ENCODE measurements around the gene TRAPPC3L.

DNA sequence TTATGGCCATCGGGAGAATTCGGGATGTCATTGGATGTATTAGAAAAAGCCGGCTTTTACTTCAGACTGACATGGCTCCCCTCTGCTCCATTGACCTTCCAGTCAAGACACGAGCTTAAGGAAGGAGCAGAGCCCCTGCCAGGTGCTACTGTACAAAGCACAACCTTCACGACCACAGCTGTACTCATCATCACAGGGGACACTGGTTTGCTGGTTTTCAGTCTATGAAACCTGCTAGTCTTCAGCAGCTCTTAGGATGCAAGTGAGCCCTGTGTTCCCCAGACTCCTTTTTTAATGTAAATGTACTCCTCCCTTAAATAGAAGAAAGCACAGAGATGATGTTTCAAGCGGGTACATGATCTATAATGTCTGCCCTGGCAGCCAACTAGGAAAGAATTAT lies 1.9 kb upstream of the TRAPPC3L start:
- TF ChIP-seq, protein P1, sequence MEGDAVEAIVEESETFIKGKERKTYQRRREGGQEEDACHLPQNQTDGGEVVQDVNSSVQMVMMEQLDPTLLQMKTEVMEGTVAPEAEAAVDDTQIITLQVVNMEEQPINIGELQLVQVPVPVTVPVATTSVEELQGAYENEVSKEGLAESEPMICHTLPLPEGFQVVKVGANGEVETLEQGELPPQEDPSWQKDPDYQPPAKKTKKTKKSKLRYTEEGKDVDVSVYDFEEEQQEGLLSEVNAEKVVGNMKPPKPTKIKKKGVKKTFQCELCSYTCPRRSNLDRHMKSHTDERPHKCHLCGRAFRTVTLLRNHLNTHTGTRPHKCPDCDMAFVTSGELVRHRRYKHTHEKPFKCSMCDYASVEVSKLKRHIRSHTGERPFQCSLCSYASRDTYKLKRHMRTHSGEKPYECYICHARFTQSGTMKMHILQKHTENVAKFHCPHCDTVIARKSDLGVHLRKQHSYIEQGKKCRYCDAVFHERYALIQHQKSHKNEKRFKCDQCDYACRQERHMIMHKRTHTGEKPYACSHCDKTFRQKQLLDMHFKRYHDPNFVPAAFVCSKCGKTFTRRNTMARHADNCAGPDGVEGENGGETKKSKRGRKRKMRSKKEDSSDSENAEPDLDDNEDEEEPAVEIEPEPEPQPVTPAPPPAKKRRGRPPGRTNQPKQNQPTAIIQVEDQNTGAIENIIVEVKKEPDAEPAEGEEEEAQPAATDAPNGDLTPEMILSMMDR (IDR thresholded peaks at IDR 0.05; ENCODE audit: low read length) = no peak
- no peak for TF ChIP-seq EZH2 (optimal IDR thresholded peaks at IDR 0.05; ENCODE audit: low read depth, low read length)
